NCI-H2107 treated with DMSO at 0.1 percent for 48 hours (cell line): ENCODE results near the gene SLX9.
"Not testable (repeated sequence)": the region's sequence is repeated elsewhere in the genome, so short reads cannot be mapped to it uniquely, and the experiment has no call there.

Experiments used
- DNase-seq: peaks from one replicate; lab custom pipeline; 2025; ENCODE audit not compliant: unreplicated experiment; lab: John Stamatoyannopoulos, UW

Gene SLX9

DNA sequence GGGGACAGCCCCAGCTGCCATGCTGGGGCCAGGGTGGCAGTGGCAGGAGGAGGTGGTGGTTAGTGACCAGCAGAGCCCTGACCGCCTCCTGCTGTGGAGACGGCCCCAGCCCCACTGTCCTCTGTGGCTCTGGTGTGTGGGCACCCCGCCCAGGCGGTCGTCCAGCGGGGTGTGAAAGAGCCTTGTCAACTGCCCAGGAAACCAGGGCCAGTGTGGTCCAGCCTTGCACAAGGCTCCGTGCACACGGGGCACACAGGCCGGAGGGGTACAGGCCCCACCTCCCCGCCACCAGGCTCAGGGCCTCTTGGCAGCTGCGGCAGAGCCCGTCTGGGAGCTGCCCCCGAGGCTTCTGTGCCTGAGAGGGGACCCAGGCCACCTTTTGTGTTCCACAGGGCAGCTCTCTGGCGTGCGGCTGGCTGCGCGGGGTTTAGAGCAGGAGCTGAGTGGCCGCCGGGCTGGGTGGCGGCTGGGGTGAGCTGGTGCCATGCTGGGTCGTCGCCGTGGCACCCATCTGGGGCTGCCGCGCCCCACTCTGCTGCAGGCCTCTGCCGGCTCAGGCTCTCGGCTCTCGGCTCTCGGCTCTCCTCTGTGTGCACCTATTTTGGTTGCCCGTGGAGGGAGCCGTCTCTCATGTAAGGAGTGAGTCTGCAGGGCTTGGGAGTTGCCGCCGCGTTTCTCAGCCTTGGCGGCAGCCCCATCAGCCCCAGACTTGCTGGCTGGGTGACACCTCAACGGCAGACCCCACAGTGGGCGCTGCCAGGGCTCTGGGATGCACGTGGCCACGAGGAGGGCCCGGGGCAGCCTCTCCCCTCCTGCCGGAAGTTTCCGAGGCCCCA lies 36.1 kb downstream of the SLX9 start:
- DNase-seq: no peak

DNA sequence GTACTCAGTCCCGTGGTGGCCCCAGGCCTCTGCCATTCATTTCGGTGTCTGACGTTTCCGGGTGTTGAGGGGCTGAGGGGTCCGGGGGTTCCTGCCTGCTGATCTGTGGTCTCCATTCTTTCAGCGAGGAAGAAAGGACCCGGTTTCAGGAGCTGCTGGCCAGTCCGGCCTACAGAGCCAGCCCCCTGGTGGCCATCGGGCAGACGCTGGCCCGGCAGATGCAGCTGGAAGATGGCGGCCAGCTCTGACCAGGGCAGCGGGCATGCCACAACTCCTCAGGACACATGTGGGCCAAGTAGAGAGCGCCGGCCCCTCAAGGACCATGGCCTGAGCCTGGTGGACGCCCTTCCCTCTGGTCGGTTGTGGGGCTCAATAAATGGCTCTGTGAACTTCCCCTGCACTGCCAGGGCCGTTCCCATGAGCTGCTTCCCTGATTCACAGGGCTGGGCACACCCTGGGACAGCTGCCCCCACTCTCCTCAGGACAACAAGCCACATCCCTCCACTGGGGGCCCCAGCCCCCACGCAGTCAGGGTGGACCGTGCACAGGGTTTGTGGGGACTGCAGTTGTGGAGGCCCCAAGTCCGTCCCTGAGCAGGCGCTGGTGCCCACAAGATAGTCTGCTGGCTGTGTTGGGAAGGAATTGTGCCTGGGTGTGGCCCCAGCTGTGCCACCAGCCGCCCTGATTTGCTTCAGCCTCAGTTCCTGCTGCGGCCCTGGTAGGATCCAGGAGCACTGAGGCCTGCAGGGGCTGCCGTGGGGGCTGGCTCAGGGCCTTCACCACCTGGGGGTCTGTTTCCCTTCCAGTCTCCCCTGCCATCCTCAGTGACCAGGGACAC lies 36.9 kb downstream of the SLX9 start:
- DNase-seq: not testable (repeated sequence)

DNA sequence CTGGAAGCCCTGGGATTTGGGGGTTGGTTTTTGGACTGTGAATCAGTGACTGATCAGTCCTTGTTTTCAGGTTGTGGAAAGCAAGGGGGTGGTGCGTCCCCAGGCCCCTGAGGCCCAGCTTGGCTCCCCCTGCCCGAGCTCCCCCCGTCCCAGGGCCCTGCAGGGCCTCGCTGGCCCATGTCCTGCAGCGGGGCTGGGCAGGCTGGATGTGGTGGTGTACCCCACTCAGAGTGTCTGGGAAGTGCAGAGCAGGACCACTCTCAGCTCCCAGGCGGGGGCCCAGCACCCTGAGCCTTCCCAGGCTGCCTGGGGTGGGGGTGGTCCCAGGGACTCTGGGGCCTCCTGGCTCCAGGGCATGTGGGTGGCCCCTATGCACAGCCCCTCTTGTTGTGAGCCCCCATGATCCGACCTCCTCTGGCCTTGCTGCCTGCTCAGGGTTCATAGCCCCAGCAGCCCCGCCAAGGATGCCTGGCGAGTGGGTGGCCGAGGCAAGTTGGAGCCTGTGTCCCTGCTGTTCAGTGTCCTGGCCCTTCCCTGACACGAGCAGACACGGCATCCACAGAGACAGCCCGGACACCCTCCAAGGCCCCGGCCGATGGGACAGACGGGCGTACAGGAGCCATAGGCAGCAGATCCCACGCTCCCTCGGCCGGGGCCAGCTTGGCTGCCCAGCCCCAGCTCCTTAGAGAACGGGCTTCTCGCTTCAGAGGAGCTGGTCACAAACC lies 37.9 kb downstream of the SLX9 start:
- no peak for DNase-seq

DNA sequence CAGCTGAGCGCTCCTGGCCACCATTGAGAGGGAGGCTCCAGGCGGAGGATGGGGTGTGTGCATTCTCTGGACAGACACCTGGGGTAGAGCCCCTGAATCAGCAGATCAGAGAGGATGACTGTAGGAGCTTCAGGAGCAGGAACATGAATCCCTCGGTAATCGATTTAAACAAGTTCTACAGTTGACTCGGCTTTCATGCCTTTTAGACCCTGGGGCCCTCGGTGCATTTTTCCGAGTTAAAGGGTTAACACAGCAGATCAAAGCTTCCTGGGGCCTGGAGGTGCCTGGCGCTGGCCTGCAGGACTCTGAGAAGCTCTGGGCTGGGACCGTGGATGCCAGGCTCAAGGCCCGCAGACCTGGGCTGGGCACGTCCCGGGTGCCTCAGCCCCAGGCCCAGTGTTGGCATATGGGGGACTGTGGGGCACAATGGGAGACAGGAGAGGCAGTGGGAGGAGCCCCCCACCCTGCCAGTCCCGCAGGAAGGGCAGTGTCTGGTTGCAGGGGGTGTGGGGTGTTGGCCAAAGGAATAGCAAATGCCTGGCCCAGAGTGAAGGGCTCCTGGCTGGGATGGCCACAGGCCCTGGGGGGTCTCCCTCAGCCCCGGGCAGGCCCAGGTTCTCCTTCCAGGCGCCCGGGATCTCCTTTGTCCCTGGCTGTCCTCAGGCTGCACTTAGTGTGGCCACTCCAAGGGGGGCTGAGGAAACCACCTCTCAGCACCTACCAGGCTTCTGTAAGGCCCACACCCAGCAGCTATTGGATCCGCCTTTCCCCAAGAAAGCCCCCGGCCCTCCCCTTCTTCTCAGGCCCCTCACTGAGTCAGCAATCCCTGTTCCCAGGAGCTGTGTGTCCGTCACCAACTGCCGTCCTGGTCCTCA lies 40.1 kb downstream of the SLX9 start:
- no peak for DNase-seq

DNA sequence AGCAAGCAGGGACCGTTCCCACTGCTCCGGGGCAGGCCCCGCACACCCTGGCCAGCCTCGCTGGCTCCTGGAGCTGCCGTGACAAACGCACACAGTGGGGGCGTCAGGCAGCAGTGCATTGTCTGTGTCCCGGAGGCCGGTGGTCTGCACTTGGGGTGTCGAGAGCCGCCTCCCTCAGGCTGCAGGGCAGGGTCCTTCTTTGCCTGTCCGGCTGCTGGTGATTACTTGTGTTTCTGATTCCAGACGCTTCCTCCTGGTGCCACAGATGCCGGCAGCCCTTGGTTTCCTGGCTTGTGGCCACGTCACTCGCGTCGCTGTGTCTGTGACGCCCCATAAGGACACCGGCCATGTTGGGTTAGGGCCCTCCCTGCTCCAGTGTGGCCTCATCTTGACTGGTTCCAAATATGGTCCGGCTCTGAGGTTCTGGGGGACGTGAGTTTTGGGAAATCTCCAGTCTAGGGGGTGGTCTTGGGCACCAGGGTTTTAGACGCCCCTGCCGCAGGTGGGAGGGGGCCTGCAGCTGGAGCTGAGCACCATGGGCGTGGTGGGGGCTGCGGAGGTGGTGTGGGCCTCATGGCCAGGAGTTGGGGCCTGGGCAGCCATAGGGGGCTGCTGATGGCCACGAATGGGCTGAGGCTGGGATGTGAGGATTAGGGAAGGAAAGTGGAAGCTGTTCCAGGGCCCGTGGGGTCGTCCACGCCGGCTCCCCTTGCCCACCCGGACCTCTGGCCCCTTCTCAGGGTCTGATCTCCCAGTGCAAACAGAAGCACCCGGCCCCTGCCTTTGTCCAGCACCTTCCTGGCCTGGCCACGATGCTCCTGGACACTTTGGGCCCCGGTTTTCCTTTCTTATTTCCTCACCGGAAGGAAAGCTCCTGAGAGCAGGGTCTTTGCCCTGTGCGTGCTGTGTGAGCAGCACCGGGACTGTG lies 41.0 kb downstream of the SLX9 start:
- no peak for DNase-seq

DNA sequence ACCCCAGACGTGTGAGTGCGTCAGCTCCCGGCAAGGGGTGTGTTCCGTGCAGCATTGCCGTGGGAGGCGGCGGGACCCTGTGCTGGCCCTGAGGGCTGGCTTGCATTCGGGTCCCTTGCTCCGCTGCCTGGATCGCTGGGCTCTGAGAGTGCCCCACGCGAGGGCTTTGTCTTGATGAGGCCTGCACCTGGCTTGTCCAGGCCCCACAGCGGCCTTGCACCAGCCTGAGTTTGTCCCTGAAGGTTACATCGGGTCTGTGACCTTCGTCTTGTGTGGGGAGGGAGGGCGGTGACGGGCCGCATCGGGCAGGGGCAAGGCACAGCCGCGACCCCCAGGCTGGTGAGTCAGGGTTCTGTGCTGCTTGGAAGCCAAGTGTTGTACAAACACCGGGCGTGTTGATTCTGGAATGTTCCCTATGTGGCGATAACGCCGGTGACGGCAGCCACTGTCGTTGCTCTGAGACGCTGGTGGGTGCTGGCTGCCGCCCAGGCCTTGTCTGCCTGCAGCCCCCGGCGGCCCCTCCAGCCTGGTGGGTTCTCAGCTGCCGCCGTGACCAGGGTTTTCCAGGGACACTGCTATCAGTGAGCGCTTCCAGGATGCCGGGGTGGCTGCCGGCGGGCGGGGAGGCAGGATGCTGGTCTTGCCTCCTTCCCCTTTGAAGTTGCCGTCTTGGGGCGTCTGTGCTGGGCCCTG lies 42.9 kb downstream of the SLX9 start:
- DNase-seq: no peak

DNA sequence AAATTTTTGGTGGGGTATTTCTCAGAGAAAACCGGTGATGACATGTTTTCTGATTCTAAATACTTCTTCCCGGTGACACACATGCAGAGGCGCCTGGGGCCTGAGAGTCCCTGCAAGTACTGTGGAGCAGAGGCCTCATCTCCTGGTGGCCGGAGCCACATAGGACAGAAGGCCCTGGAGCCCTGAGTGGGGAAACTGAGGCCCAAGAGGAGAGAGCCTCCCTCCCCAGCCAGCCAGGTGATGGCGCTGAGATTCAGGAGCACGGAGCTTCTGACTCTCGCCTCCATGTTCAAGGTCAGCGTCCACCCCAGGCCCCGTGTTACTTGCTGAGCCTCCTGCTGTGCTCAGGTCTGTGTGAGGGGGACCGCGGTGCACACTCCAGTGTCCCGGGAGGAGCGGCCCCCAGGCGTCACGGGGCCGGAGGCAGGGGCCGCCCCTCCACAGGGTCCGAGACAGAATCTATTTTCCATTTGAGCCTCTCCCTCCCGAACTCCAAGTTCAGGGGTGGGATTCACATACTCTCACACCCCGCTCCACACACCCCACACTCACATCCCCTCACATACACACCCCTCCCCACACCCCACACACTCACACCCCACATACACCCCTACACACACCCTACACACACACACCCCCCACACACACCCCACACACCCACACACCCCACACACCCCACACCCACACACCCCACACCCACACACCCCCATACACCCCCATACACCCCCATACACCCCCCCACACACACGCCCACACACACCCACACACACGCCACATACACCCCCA lies 43.8 kb downstream of the SLX9 start:
- DNase-seq: no peak

DNA sequence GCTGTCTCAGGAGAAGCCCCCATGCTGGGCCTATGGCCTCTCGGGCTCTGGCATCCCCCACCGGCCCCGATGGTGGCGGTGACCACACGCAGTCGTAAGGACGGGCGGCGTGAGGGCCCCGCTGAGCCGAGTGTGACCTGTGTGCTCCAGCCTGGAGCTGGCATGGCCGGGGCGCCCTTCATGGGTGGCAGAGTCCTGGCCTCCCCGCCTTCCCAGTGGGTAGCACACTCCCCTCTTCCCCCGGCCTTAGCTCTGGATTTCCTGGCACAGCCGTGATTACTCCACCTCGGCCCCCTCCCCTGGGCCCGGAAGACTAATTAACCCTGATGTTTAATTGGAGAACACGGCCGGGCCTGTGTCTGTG lies 44.6 kb downstream of the SLX9 start:
- DNase-seq: no peak

DNA sequence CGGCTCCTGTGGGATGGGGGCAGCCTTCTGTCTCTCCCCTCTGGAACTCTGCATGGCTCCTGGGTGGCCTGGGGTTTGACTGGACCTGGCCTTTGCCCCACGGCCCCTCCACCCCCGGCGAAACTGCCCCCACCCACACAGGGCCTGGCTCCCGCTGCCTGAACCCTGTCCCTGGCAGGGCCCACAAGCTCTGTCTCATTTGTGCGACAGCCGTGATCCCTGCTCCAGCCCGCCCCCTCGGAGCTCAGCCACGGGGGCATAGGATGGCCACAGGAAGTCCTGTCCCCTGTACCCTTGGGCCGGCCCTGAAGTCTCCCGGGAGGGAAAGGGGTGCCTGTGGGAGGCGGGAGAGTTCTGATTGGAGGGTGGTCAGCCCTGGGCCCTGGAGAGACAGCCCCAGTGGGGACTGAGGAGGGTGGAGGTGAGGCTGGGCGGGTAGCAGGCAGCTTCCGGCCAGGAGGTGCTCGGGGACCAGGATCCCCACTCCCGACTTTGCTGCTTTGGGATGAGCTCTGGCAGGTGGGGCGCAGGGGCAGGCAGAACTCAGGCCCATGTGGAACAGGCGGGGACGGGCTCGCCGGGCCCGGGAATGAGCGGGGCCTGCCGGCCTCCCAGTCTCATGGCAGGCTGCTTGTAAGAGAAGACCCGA lies 45.1 kb downstream of the SLX9 start:
- no peak for DNase-seq

DNA sequence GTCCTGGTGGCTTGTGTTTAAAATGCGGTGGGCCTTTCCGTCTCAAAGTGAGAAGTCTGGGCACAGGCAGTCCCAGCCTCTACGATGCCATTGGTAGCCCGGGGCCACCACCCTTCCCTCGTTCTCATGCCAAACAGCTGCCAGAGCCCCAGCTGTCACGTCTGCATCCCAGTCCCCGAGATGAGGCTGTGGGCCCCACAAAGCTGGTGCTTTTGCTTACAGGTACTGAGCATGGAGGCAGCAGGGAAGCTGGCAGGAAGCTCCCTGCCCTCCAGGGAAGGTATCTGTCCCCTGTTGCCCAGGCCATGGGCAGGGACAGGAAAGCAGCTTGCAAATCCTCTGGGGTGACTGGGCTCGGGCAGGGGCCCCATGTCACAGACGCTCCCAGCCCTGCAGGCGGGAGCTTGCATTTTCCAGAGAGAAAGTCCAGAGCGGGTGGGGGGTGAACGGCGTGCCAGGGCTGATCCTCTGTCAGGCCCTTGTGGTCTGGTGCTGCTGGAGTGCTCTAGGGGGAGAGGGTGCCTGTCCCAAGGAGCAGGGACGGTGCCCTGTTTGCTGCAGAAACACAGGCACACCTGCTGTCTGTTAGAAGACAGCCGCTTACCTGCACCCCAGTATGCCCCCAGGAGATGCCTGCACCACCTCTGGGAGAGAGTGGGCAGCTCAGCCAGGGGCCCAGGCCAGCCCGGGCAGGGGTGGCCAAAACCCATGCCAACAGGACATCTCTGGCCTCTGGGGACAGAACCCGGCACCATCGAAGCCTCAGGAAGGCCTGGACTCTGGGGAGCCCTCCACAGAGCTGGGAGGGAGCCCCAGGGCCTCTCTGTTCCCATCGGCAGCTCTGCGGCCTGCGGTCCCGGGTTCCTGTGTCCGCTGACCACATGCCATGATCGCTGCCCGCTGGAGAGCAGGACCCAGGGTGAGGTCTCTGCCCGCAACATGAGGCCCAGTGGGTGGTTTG lies 45.9 kb downstream of the SLX9 start:
- no peak for DNase-seq

DNA sequence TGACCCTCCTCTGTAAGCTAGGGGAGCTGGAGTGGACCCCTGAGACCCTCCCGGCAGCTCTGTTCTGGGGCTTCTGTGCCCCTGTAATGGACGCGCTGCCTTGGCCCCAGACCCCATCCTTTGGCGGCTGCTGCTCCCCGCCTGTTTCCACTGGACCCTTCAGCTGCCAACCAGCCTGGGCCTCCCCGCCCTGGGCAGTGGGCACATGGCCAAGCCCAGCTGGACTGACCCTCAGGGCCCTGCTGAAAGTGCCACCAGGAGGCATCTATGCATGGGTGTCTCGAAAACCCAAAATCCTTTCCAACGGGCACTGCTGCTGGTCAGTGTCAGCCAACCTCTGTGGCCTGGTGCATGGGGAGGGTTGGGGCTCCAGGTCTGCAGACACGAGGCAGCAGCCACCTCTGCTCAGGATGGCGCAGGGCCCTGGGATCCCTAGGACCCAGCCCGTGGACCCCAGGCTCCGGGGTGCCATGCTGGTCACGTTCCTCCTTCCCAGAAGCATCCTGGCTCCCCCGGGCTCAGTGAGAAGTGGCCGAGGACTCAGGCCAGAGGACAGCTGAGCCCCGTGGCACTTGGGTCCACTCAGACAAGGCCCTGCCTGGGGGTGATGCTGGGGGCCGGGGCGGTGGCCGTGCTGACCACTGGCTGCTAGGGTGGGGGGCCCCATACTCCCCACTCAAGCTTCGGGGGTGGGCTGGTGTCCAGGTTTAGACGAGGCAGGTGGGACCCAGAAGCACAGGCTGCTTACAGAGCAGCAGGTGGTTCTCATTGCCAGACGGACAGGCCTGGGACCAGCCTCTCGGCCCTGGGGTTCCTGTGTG lies 46.9 kb downstream of the SLX9 start:
- no peak for DNase-seq

DNA sequence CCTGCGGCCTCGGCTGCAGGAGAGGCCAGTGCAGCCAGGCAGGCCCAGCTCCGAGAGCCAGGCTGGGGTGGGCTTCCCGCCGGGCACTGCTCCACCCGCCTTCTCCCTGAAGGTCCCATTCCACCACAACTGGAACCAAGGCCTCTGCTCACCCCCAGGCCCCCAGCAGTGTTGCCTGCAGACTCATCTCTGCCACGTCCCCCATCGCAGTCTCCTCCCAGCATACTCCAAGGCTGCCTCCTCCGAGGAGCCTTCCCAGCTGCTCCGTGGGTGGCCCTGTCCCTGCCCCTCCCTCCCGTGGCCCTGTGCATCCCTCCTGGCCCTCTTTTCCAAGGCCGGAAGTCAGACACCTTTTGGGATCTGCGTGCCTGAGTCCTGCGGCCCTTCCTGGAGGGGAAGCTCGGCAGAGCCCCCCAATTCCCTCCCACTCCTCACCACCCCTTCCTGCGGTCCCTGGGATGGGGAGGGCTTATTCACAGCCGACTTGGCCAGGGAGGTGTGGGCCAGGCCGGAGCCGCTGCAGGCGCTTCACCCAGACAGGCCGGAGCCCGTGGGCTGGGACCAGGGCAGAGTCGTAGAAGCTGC lies 47.6 kb downstream of the SLX9 start:
- DNase-seq: no peak

DNA sequence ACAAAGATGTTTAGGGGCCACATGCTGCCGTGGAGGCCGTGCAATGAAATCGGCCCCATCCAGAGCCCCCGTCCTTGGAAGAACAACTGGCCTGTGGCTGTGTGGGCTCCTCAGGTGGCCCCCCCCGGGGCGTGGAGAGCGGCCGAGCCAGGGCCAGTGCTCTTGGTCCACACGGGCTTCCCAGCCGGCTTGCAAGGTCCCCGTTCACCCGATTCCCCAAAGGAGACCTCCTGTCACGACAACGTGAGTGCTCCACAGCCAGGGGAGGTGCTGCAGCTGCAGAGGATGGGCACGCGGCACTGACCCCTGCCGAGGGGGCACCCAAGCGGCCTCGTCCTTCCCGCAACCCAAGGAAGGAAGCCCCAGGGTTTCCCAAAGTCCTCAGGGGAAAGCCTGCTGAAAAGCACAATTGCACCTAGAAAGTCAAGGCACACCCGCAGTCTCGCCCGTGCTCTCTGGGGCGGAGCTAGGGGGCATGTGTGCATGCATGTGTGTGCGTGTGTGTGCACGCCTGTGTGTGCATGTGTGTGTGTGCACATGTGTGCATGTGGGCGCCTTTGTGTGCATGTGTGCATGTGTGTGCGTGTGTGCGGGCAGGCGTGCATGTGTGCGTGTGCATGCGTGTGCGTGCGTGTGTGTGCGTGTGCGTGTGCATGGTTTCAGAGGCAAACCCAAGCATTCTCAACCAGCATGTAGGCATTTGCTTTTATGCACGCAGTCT lies 48.2 kb downstream of the SLX9 start:
- DNase-seq: no peak

DNA sequence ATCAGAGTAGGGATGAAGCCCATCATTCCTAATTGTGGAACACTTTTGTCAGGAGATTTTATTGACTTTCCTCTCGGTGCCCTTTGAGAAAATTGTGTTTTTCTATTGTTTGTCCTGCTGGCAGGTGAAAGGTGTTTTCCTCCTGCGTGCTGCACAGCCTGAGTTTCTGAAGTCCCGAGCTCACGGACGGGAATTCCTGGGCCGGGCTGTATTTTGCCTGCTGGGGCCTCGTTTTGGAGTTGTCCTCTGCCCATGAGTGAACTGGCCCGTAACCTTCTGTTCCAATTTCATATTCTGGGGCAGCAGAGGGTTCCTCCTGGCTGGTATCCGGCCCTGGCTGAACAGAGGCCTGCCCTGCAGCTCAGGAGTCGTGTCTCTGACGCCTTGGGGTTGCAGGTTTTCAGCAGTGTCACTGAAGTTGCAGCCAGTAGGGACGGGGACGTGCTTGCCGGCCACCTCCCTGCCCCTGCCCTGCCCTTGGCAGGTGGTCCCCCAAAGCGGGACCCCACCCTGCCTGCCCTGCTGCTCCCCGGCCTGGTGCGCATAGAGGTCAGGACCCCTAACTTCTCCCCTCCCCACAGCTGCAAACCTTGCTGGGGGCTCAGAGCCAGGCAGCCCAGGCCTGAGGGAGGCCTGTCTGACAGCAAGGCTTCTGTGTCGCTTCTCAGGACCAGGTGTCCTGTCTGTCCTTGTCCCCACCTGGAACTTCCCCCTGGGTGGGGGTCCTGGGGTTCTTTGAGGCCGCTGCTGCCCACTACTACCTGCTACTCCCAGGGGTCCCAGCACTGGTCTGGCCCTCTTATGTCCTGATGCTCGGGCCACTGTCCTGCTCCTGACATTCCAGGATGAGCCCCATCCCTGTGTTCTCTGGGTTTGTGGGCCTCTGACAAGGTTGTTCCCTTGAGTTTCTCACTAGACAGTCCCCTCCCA lies 49.0 kb downstream of the SLX9 start:
- no peak for DNase-seq
